DMS53 (cell line): ENCODE measurements around the gene PDE3B.
"Not testable (repeated sequence)": the region's sequence is repeated elsewhere in the genome, so short reads cannot be mapped to it uniquely, and the experiment has no call there.

Experiments used
- DNase-seq: peaks from one replicate; lab custom pipeline; 2025; lab: John Stamatoyannopoulos, UW

The PDE3B gene

GRCh38 chr11:14643697-14644225 is at the start of gene PDE3B:
PDE3B (plus strand) TSS chr11:14643804; CDS start chr11:14644076, 272 bp downstream.
- DNase-seq = peak; percentile 96

- not testable (repeated sequence) for DNase-seq
Observed at GRCh38 chr11:14595261-14595660, 48.3 kb upstream of the PDE3B start.

GRCh38 chr11:14607713-14608112 is 35.9 kb upstream of the PDE3B start:
- DNase-seq = no peak

GRCh38 chr11:14609902-14610301 is 33.7 kb upstream of the PDE3B start:
- no peak for DNase-seq

- no peak for DNase-seq
Observed at GRCh38 chr11:14611939-14612338, 31.7 kb upstream of the PDE3B start.

GRCh38 chr11:14612694-14613093 is 30.9 kb upstream of the PDE3B start:
- DNase-seq = peak; percentile 31

- no peak for DNase-seq
Observed at GRCh38 chr11:14614091-14614622, 29.4 kb upstream of the PDE3B start.

- DNase-seq = no peak
Observed at GRCh38 chr11:14617241-14618027, 26.2 kb upstream of the PDE3B start.

- DNase-seq = no peak
Observed at GRCh38 chr11:14618060-14618459, 25.5 kb upstream of the PDE3B start.

GRCh38 chr11:14619603-14620531 is 23.7 kb upstream of the PDE3B start:
- DNase-seq = peak; percentile 15

GRCh38 chr11:14622223-14622954 is 21.2 kb upstream of the PDE3B start:
- no peak for DNase-seq

- no peak for DNase-seq
Observed at GRCh38 chr11:14623036-14623435, 20.6 kb upstream of the PDE3B start.

GRCh38 chr11:14625586-14626205 is 17.9 kb upstream of the PDE3B start:
- DNase-seq = no peak

- DNase-seq = no peak
Observed at GRCh38 chr11:14626650-14627049, 17.0 kb upstream of the PDE3B start.

GRCh38 chr11:14633506-14634224 is 9.9 kb upstream of the PDE3B start:
- not testable (repeated sequence) for DNase-seq

GRCh38 chr11:14634813-14635212 is 8.8 kb upstream of the PDE3B start:
- no peak for DNase-seq

- DNase-seq = no peak
Observed at GRCh38 chr11:14635546-14635945, 8.1 kb upstream of the PDE3B start.

GRCh38 chr11:14636119-14636518 is 7.5 kb upstream of the PDE3B start:
- no peak for DNase-seq

GRCh38 chr11:14637868-14638409 is 5.7 kb upstream of the PDE3B start:
- no peak for DNase-seq

GRCh38 chr11:14638561-14638960 is 5.0 kb upstream of the PDE3B start:
- DNase-seq = no peak
